Liver (tissue), 9 donors: ENCODE measurements around the gene ENOPH1. TPM values are rescaled to one million over a fixed set of nuclear protein-coding genes. Genes with fewer than 3 reads are reported as not detected.

Source experiments
- DNase-seq: peaks from one replicate; pipeline ENCODE4 v3.0.0-alpha.2; 2017; ENCODE audit warnings: low spot score
- H3K27ac ChIP-seq, 2 donors: one replicate each; pipeline ENCODE4 v1.7.0; 2013; ENCODE audit warnings: inconsistent platforms in 2 of 2, low read length in 2 of 2, control low read depth in 1 of 2, low read depth in 1 of 2, mild to moderate bottlenecking in 1 of 2
- H3K27me3 ChIP-seq, 4 donors: one replicate each; pipeline versions ENCODE4 v1.6.1 to v1.7.0; 2013; ENCODE audit warnings: low read length in 3 of 4, inconsistent platforms in 1 of 4, mild to moderate bottlenecking in 1 of 4, moderate library complexity in 1 of 4; ENCODE audit not compliant: control insufficient read depth in 4 of 4, insufficient read depth in 4 of 4
- H3K36me3 ChIP-seq, 4 donors: one replicate each; pipeline versions ENCODE4 v1.6.1 to v1.7.0; 2013; ENCODE audit warnings: low read length in 3 of 4, mild to moderate bottlenecking in 3 of 4, low read depth in 1 of 4, moderate library complexity in 1 of 4; ENCODE audit not compliant: control insufficient read depth in 4 of 4, insufficient read depth in 3 of 4
- H3K4me1 ChIP-seq, 4 donors: one replicate each; pipeline versions ENCODE4 v1.6.1 to v1.7.0; 2013; ENCODE audit warnings: low read length in 3 of 4, mild to moderate bottlenecking in 3 of 4, moderate library complexity in 1 of 4; ENCODE audit not compliant: control insufficient read depth in 4 of 4, insufficient read depth in 4 of 4
- H3K4me3 ChIP-seq, 3 donors: one replicate each; pipeline versions ENCODE4 v1.6.1 to v1.7.0; 2013; ENCODE audit warnings: low read length in 3 of 3, control low read depth in 1 of 3, low read depth in 1 of 3, mild to moderate bottlenecking in 1 of 3
- H3K9ac ChIP-seq, 2 donors: one replicate each; pipeline ENCODE4 v1.7.0; 2013; ENCODE audit warnings: low read length in 2 of 2, mild to moderate bottlenecking in 2 of 2, moderate library complexity in 2 of 2, control low read depth in 1 of 2, low read depth in 1 of 2
- H3K9me3 ChIP-seq, 4 donors: one replicate each; pipeline versions ENCODE4 v1.6.1 to v1.7.0; 2013; ENCODE audit warnings: low read length in 3 of 4; ENCODE audit not compliant: control insufficient read depth in 4 of 4
- ATF3 ChIP-seq: IDR thresholded peaks from 2 replicates; pipeline ENCODE4 v1.6.1; 2016; ENCODE audit warnings: antibody characterized with exemption
- CTCF ChIP-seq: fragments of 150-350 bp; IDR thresholded peaks from 2 replicates; pipeline ENCODE4 v1.5.1; 2017; ENCODE audit warnings: improper control_type of control experiment, low read depth, low read length; ENCODE audit not compliant: missing input control
- EGR1 ChIP-seq, 2 donors: IDR thresholded peaks; 2 replicates each; pipeline ENCODE4 v1.6.1; 2016 to 2018; ENCODE audit warnings: antibody characterized with exemption in 2 of 2, low read depth in 2 of 2
- FOXA1 ChIP-seq: IDR thresholded peaks from 2 replicates; pipeline ENCODE4 v1.6.1; 2016; ENCODE audit warnings: antibody characterized with exemption
- FOXA2 ChIP-seq: IDR thresholded peaks from 2 replicates; pipeline ENCODE4 v1.6.1; 2016; ENCODE audit warnings: antibody characterized with exemption
- GABPA ChIP-seq, 2 donors: IDR thresholded peaks in 1 of 2; conservative IDR thresholded peaks in 1 of 2; 2 replicates each; pipeline ENCODE4 v1.6.1; 2016; ENCODE audit warnings: antibody characterized with exemption in 2 of 2, mild to moderate bottlenecking in 1 of 2, moderate library complexity in 1 of 2
- HNF4A ChIP-seq, 2 donors: conservative IDR thresholded peaks; 2 replicates each; pipeline ENCODE4 v1.6.1; 2016; ENCODE audit warnings: antibody characterized with exemption in 2 of 2, mild to moderate bottlenecking in 2 of 2
- HNF4G ChIP-seq: IDR thresholded peaks from 2 replicates; pipeline ENCODE4 v1.6.1; 2016; ENCODE audit warnings: antibody characterized with exemption
- JUND ChIP-seq, 2 donors: IDR thresholded peaks; 2 replicates each; pipeline ENCODE4 v1.6.1; 2016; ENCODE audit warnings: antibody characterized with exemption in 2 of 2
- MAX ChIP-seq: IDR thresholded peaks from 2 replicates; pipeline ENCODE4 v1.6.1; 2016; ENCODE audit warnings: antibody characterized with exemption
- NR2F2 ChIP-seq: IDR thresholded peaks from 2 replicates; pipeline ENCODE4 v1.6.1; 2016; ENCODE audit warnings: antibody characterized with exemption
- RAD21 ChIP-seq, 2 donors: IDR thresholded peaks; 2 replicates each; pipeline ENCODE4 v1.6.1; 2016; ENCODE audit warnings: antibody characterized with exemption in 2 of 2, mild to moderate bottlenecking in 2 of 2
- REST ChIP-seq: IDR thresholded peaks from 2 replicates; pipeline ENCODE4 v1.6.1; 2016; ENCODE audit warnings: antibody characterized with exemption, mild to moderate bottlenecking
- RXRA ChIP-seq, 2 donors: IDR thresholded peaks; 2 replicates each; pipeline ENCODE4 v1.6.1; 2017 to 2018; ENCODE audit warnings: antibody characterized with exemption in 2 of 2, mild to moderate bottlenecking in 1 of 2
- SP1 ChIP-seq: IDR thresholded peaks from 2 replicates; pipeline ENCODE4 v1.6.1; 2018; ENCODE audit warnings: antibody characterized with exemption, mild to moderate bottlenecking
- YY1 ChIP-seq: IDR thresholded peaks from 2 replicates; pipeline ENCODE4 v1.6.1; 2016; ENCODE audit warnings: antibody characterized with exemption, mild to moderate bottlenecking
- ZBTB33 ChIP-seq: IDR thresholded peaks from 2 replicates; pipeline ENCODE4 v1.6.1; 2016; ENCODE audit warnings: antibody characterized with exemption
- WGBS: extraction: QIAGEN DNeasy Blood & Tissue Kit; methylation state at CpG from one replicate; pipeline ENCODE4 v1.1.7; 2013; 5-methylcytosine and 5-hydroxymethylcytosine counted together
- polyA plus RNA-seq, 2 donors: library from polyadenylated mRNA; stranded (reverse) in 1 of 2; unstranded in 1 of 2; fragments of 200-250 nt in 1 of 2; fragments of >200 nt in 1 of 2; fragmentation: Nextera tagmentation in 1 of 2; extraction: Ambion mirVana in 1 of 2; gene quantifications; one replicate each; pipeline versions ENCODE4 v1.2.1 to v1.2.3, GENCODE V29; 2013 to 2015
- total RNA-seq, 2 donors: library from RNA; depleted of rRNA; stranded (reverse); fragments of >200 nt; gene quantifications; one replicate each; pipeline ENCODE4 v1.2.3, GENCODE V29; 2014
- donor health status: healthy.
- donor health status: healthy.
- donor health status: healthy.
- donor health status: healthy.
- donor health status: healthy.

ENOPH1 gene
- total and polyA plus RNA-seq, 4 donors, result 12.1 to 20.0 (median 12.8) TPM

GRCh38 chr4:82496349-82496748 lies 66.0 kb downstream of the ENOPH1 start:
- DNase-seq, result no peak
- H3K27me3 ChIP-seq, result no peaks in the 10 kb centered on the region
- WGBS, result 86% methylated on average over 2 of the region's 2 CpGs
- no peak overlapping the region for H3K4me3 ChIP-seq
- no peaks in the 10 kb centered on the region for H3K4me1 ChIP-seq
- H3K9ac ChIP-seq, result no peak overlapping the region
- TF ChIP-seq GABPA (IDR thresholded peaks at IDR 0.05 in 1 of 2, conservative IDR thresholded peaks at IDR 0.05 in 1 of 2), result no peak
- TF ChIP-seq YY1, result no peak
- no peak for TF ChIP-seq SP1
- TF ChIP-seq REST, result no peak
- no peak for TF ChIP-seq HNF4G
- no peak for TF ChIP-seq CTCF
- no peak for TF ChIP-seq FOXA2
- no peak for TF ChIP-seq RXRA (IDR thresholded peaks at IDR 0.05)
- no peak for TF ChIP-seq NR2F2
- TF ChIP-seq HNF4A (conservative IDR thresholded peaks at IDR 0.05), result no peak
- TF ChIP-seq ZBTB33, result no peak
- no peak for TF ChIP-seq JUND (IDR thresholded peaks at IDR 0.05)
- TF ChIP-seq FOXA1, result no peak
- peaks cover 0 to 10% (median 2%) of the 10 kb centered on the region in 4 donors for H3K36me3 ChIP-seq
- H3K27ac ChIP-seq, result no peak overlapping the region
- H3K9me3 ChIP-seq, result no peaks in the 10 kb centered on the region

GRCh38 chr4:82499738-82500434 lies 69.5 kb downstream of the ENOPH1 start:
- H3K9me3 ChIP-seq, result no peaks in the 10 kb centered on the region
- peaks cover 0 to 8% (median 4%) of the 10 kb centered on the region in 4 donors for H3K36me3 ChIP-seq
- H3K27ac ChIP-seq, result no peak overlapping the region
- H3K4me3 ChIP-seq, result no peak overlapping the region
- no peaks in the 10 kb centered on the region for H3K27me3 ChIP-seq
- no peaks in the 10 kb centered on the region for H3K4me1 ChIP-seq
- no peak for DNase-seq
- WGBS, result 93% methylated on average over 6 of the region's 6 CpGs
- H3K9ac ChIP-seq, result no peak overlapping the region
- TF ChIP-seq MAX (no peak), ATF3 (no peak), CTCF (no peak), RXRA (IDR thresholded peaks at IDR 0.05) (no peak), RAD21 (IDR thresholded peaks at IDR 0.05) (no peak), YY1 (no peak), GABPA (IDR thresholded peaks at IDR 0.05 in 1 of 2, conservative IDR thresholded peaks at IDR 0.05 in 1 of 2) (no peak), REST (no peak), JUND (IDR thresholded peaks at IDR 0.05) (no peak), HNF4A (conservative IDR thresholded peaks at IDR 0.05) (no peak), HNF4G (no peak), EGR1 (IDR thresholded peaks at IDR 0.05; ENCODE audit: low read depth in 2 of 2) (no peak)
